PC-3 (cell line): ENCODE results near the gene HIGD2A. TPM values are rescaled to one million over a fixed set of nuclear protein-coding genes. Genes with fewer than 3 reads are reported as not detected.

Experiments used
- ATAC-seq: fragments of 200-7000 bp; cut with Tn5 transposase; 2 replicates; pipeline ENCODE4 v1.9.1; 2020; ENCODE audit warnings: mild to moderate bottlenecking, moderate library complexity
- BruUV-seq: library from RNA; stranded (reverse); fragments of 400-500 nt; replicated peaks from 2 replicates; lab custom pipeline; 2021; lab: Mats Ljungman, UMichigan
- CTCF ChIA-PET: fragments of 300-600 bp; sonication (Branson Sonifier 250); formaldehyde crosslinking; loops from one replicate; lab custom pipeline; 2022; ENCODE audit warnings: antibody characterized with exemption; lab: Charles Lee
- POLR2A ChIA-PET: fragments of 300-600 bp; sonication (Branson Sonifier 250); formaldehyde crosslinking; loops from one replicate; lab custom pipeline; 2022; ENCODE audit warnings: antibody characterized with exemption; ENCODE audit not compliant: unreplicated experiment; lab: Charles Lee
- DNase-seq: peaks from one replicate; pipeline ENCODE4 v3.0.0-alpha.2; 2015
- H2AFZ ChIP-seq: fragments of 300-600 bp; sonication (generic); 2 replicates; pipeline ENCODE4 v1.6.0; 2016; ENCODE audit warnings: antibody characterized with exemption, low read length
- H3F3A ChIP-seq: fragments of 300-600 bp; sonication (generic); one replicate; pipeline ENCODE4 v1.6.0; 2017; ENCODE audit warnings: antibody characterized with exemption, low read length, control low read depth, mild to moderate bottlenecking; ENCODE audit not compliant: unreplicated experiment
- H3K27ac ChIP-seq: fragments of 300-600 bp; sonication (generic); 2 replicates; pipeline ENCODE4 v1.5.1; 2016; ENCODE audit warnings: mild to moderate bottlenecking, low read length
- H3K27me3 ChIP-seq: fragments of 300-600 bp; sonication (generic); 2 replicates; pipeline ENCODE4 v1.6.1; 2016; ENCODE audit warnings: low read length, mixed read lengths
- H3K36me3 ChIP-seq: fragments of 300-600 bp; sonication (generic); 2 replicates; pipeline ENCODE4 v1.6.1; 2016; ENCODE audit warnings: low read depth, mixed run types, low read length, mixed read lengths
- H3K4me1 ChIP-seq: fragments of 300-600 bp; sonication (generic); 2 replicates; pipeline ENCODE4 v1.5.1; 2016; ENCODE audit warnings: low read length; ENCODE audit not compliant: insufficient read depth
- H3K4me2 ChIP-seq: fragments of 300-600 bp; sonication (generic); 2 replicates; pipeline ENCODE4 v1.6.0; 2016; ENCODE audit warnings: low read length
- H3K4me3 ChIP-seq: fragments of 300-600 bp; sonication (generic); 2 replicates; pipeline ENCODE4 v1.5.1; 2016; ENCODE audit warnings: mild to moderate bottlenecking, low read length, mixed read lengths
- H3K79me2 ChIP-seq: fragments of 300-600 bp; sonication (generic); 2 replicates; pipeline ENCODE4 v1.6.1; 2017; ENCODE audit warnings: low read length, mixed read lengths
- H3K9ac ChIP-seq: fragments of 300-600 bp; sonication (generic); 2 replicates; pipeline ENCODE4 v1.6.0; 2016; ENCODE audit warnings: mild to moderate bottlenecking, low read length
- H3K9me2 ChIP-seq: fragments of 300-600 bp; sonication (generic); replicated peaks from 2 replicates; pipeline ENCODE4 v1.6.1; 2016; ENCODE audit warnings: mixed run types, low read length, mixed read lengths
- H3K9me3 ChIP-seq: fragments of 300-600 bp; sonication (generic); 2 replicates; pipeline ENCODE4 v1.6.1; 2016; ENCODE audit warnings: low read length, mixed read lengths
- H4K20me1 ChIP-seq: fragments of 300-600 bp; sonication (generic); 2 replicates; pipeline ENCODE4 v1.6.1; 2016; ENCODE audit warnings: low read length, mixed read lengths
- EZH2 ChIP-seq: fragments of 300-600 bp; sonication (generic); IDR thresholded peaks from one replicate; pipeline ENCODE4 v1.6.1; 2017; ENCODE audit warnings: antibody characterized with exemption, mild to moderate bottlenecking, low read length; ENCODE audit not compliant: unreplicated experiment
- EZH2phosphoT487 ChIP-seq: fragments of 300-600 bp; sonication (generic); IDR thresholded peaks from 2 replicates; pipeline ENCODE4 v1.6.1; 2018; ENCODE audit warnings: mild to moderate bottlenecking, antibody characterized with exemption, low read length, borderline replicate concordance
- intact Hi-C: fragments of 100-400 bp; cut with micrococcal nuclease; formaldehyde crosslinking; loops from 2 replicates; pipeline ENCODE4 v1.9.0; 2023
- total RNA-seq: library from RNA; depleted of rRNA; stranded (reverse); fragments of >200 nt; gene quantifications from 2 replicates; pipeline ENCODE4 v1.2.3, GENCODE V29; 2014
- TF ChIP-seq, protein P1 (sequence below): fragments of 300-600 bp; sonication (generic); conservative IDR thresholded peaks from 2 replicates; pipeline ENCODE4 v1.5.1; 2017; ENCODE audit warnings: antibody characterized with exemption, low read depth, mild to moderate bottlenecking, low read length

Gene HIGD2A
- total RNA-seq, 1 experiment from 2014 or later = 174 TPM

DNA sequence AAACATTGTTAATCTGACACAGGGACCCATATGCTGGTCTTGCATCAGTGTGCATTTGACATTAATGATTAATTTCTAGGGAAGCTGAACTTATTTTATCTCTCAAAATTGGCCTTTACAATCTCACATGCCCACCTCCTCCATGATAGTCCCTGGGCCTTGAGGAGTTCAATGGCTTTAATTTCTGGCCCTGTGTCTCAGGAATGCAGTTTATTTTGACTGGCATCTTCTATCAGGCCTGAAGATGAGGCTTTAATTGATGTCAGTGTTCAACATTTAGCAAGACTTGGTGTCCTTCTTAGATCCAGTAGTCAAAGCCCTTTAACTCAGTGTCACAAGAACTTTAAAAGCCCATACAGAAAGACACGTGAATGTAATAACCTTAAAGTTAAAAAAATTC is 38.3 kb downstream of the HIGD2A start:
- no TSS peak for BruUV-seq
- H3K9ac ChIP-seq = no peak overlapping the region
- no peaks in the 10 kb centered on the region for H3K27me3 ChIP-seq
- ATAC-seq = no peak
- ChIA-PET CTCF (no interaction called here), POLR2A (no interaction called here)
- no peak overlapping the region for H2AFZ ChIP-seq
- peaks cover 5% of the 10 kb centered on the region; the same call in 1 of the 2 replicates for H3K9me3 ChIP-seq
- DNase-seq = no peak
- H3K4me2 ChIP-seq = no peak overlapping the region
- no peaks in the 10 kb centered on the region for H3K9me2 ChIP-seq
- H3K4me1 ChIP-seq = peaks cover 5% of the 10 kb centered on the region
- H3K36me3 ChIP-seq = no peaks in the 10 kb centered on the region
- no peaks in the 10 kb centered on the region for H3K79me2 ChIP-seq
- H3K27ac ChIP-seq = no peak overlapping the region
- H3F3A ChIP-seq = no peaks in the 10 kb centered on the region
- intact Hi-C loops = no loop called here
- no peak overlapping the region for H3K4me3 ChIP-seq
- no peaks in the 10 kb centered on the region for H4K20me1 ChIP-seq
- TF ChIP-seq, protein P1, sequence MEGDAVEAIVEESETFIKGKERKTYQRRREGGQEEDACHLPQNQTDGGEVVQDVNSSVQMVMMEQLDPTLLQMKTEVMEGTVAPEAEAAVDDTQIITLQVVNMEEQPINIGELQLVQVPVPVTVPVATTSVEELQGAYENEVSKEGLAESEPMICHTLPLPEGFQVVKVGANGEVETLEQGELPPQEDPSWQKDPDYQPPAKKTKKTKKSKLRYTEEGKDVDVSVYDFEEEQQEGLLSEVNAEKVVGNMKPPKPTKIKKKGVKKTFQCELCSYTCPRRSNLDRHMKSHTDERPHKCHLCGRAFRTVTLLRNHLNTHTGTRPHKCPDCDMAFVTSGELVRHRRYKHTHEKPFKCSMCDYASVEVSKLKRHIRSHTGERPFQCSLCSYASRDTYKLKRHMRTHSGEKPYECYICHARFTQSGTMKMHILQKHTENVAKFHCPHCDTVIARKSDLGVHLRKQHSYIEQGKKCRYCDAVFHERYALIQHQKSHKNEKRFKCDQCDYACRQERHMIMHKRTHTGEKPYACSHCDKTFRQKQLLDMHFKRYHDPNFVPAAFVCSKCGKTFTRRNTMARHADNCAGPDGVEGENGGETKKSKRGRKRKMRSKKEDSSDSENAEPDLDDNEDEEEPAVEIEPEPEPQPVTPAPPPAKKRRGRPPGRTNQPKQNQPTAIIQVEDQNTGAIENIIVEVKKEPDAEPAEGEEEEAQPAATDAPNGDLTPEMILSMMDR = no peak
- TF ChIP-seq EZH2phosphoT487 (no peak), EZH2 (no peak)

DNA sequence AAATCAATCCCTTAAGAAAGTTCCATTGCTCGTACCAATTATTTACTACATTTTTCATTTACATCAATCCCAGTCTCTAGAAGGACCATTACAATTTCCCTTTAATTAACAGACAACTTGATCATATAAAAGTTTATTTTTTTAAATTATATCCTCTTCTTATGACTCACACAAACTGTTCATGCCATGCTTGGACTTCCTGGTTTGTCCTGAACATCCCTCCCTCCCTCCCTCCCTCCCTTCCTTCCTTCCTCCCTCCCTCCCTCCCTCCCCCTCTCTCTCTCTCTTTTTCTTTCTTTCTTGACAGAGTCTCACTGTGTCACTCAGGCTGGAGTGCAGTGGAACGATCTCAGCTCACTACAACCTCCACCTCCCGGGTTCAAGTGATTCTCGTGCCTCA is 39.4 kb downstream of the HIGD2A start:
- H3K9ac ChIP-seq = no peak overlapping the region
- POLR2A ChIA-PET = interaction anchor here (0.7 kb wide), 1 partner anchor 23 kb away, joined by 5 read pairs; no protein-coding TSS in a partner anchor
- no peak for DNase-seq
- ATAC-seq = peak; percentile 68
- peaks cover 5% of the 10 kb centered on the region; the same call in 1 of the 2 replicates for H3K9me3 ChIP-seq
- TF ChIP-seq EZH2phosphoT487 (no peak), EZH2 (no peak)
- TF ChIP-seq, protein P1 = no peak
- no peaks in the 10 kb centered on the region for H3K27me3 ChIP-seq
- H3K4me2 ChIP-seq = no peak overlapping the region
- H4K20me1 ChIP-seq = no peaks in the 10 kb centered on the region
- no peaks in the 10 kb centered on the region for H3K9me2 ChIP-seq
- H3K4me3 ChIP-seq = no peak overlapping the region
- CTCF ChIA-PET = no interaction called here
- H3K27ac ChIP-seq = no peak overlapping the region
- intact Hi-C loops = no loop called here
- no peaks in the 10 kb centered on the region for H3K36me3 ChIP-seq
- peaks cover 5% of the 10 kb centered on the region for H3K4me1 ChIP-seq
- no TSS peak for BruUV-seq
- no peak overlapping the region for H2AFZ ChIP-seq
- no peaks in the 10 kb centered on the region for H3K79me2 ChIP-seq
- no peaks in the 10 kb centered on the region for H3F3A ChIP-seq

DNA sequence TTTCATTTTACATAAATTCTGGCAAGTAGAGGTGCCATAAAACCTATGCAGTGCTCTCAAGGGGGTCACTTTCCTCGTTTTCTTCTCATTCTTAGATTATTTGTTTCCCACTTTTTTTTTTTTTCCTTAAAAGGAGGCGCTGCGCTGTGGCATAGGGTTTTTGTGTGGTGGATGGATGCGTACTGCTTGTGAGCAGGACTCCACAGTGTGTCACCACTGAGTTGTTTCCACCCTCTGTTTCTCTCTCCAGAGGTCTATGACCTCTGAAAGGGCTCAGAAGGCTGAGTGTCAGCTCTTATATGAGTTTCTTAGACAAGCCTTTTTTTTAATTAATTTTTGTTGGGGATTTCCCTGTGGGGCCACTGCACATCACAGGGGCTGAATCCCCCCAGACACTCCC is 41.4 kb downstream of the HIGD2A start:
- H3F3A ChIP-seq = no peaks in the 10 kb centered on the region
- no peak for DNase-seq
- no peak overlapping the region for H3K27ac ChIP-seq
- no peaks in the 10 kb centered on the region for H3K9me2 ChIP-seq
- H3K9ac ChIP-seq = no peak overlapping the region
- H3K27me3 ChIP-seq = no peaks in the 10 kb centered on the region
- no peak overlapping the region for H2AFZ ChIP-seq
- ChIA-PET POLR2A (no interaction called here), CTCF (interaction anchor here (1.0 kb wide), 1 partner anchor 12 kb away, joined by 3 read pairs; no protein-coding TSS in a partner anchor)
- no peak overlapping the region for H3K4me2 ChIP-seq
- H3K4me3 ChIP-seq = no peak overlapping the region
- no TSS peak for BruUV-seq
- no peaks in the 10 kb centered on the region for H3K79me2 ChIP-seq
- H3K9me3 ChIP-seq = peaks cover 5% of the 10 kb centered on the region; the same call in 1 of the 2 replicates
- H3K36me3 ChIP-seq = no peaks in the 10 kb centered on the region
- H3K4me1 ChIP-seq = peaks cover 5% of the 10 kb centered on the region
- peak; percentile 61 for ATAC-seq
- intact Hi-C loops = no loop called here
- TF ChIP-seq, protein P1 = no peak
- TF ChIP-seq EZH2phosphoT487 (no peak), EZH2 (no peak)
- H4K20me1 ChIP-seq = no peaks in the 10 kb centered on the region
